DOHH2 (cell line): ENCODE results near the gene CHRDL2.

ENCODE experiments used
- CTCF ChIP-seq: fragments of 200-600 bp; sonication (generic); IDR thresholded peaks from one replicate; pipeline ENCODE4 v1.5.1; 2014; ENCODE audit warnings: antibody characterized with exemption, mild to moderate bottlenecking, low read depth, low read length; ENCODE audit not compliant: poor library complexity, severe bottlenecking
- EZH2phosphoT487 ChIP-seq: fragments of 200-600 bp; sonication (generic); IDR thresholded peaks from 2 replicates; pipeline ENCODE4 v1.6.1; 2017; ENCODE audit warnings: borderline replicate concordance, mild to moderate bottlenecking, antibody characterized with exemption, low read length, moderate library complexity, mixed read lengths

GRCh38 chr11:74693531-74693930 lies 37.7 kb downstream of the CHRDL2 start:
- no peak for TF ChIP-seq CTCF
- no peak for TF ChIP-seq EZH2phosphoT487
